IMR-90 (cell line): Measurements from ENCODE around the gene C19orf33. TPM values are rescaled to one million over a fixed set of nuclear protein-coding genes. Genes with fewer than 3 reads are reported as not detected.
A peak's percentile ranks its signal among the peaks of the same experiment; 100 is the strongest.

Source experiments
- ATAC-seq: fragments of 200-7000 bp; cut with Tn5 transposase; 2 replicates; pipeline ENCODE4 v1.9.1; 2020; ENCODE audit warnings: low read depth, mild to moderate bottlenecking, moderate library complexity
- BruUV-seq: library from RNA; stranded (reverse); fragments of 400-500 nt; replicated peaks from 2 replicates; lab custom pipeline; 2021; lab: Mats Ljungman, UMichigan
- CTCF ChIA-PET: fragments of 300-600 bp; formaldehyde crosslinking; extraction: SDS; loops from one replicate; lab custom pipeline; 2021; ENCODE audit warnings: antibody characterized with exemption; lab: Yijun Ruan, JAX
- POLR2A ChIA-PET: fragments of 300-600 bp; sonication (Branson Sonifier 250); formaldehyde crosslinking; loops from one replicate; lab custom pipeline; 2022; ENCODE audit warnings: antibody characterized with exemption; ENCODE audit not compliant: unreplicated experiment; lab: Charles Lee
- DNase-seq: peaks from one replicate; pipeline ENCODE4 v3.0.0; 2013
- H2AFZ ChIP-seq: replicated peaks from 2 replicates; pipeline ENCODE3; 2013; ENCODE audit warnings: low read length, mild to moderate bottlenecking; ENCODE audit not compliant: poor library complexity
- H2AK5ac ChIP-seq: 2 replicates; pipeline ENCODE4 v1.6.1; 2013; ENCODE audit warnings: low read depth, low read length, inconsistent platforms
- H2AK9ac ChIP-seq: replicated peaks from 2 replicates; pipeline ENCODE3; 2013; ENCODE audit warnings: mild to moderate bottlenecking, low read depth, low read length, moderate library complexity; ENCODE audit not compliant: poor library complexity
- H2BK120ac ChIP-seq: 2 replicates; pipeline ENCODE4 v1.6.1; 2013; ENCODE audit warnings: low read depth, low read length, inconsistent platforms
- H2BK15ac ChIP-seq: 3 replicates; pipeline ENCODE4 v1.6.1; 2013; ENCODE audit warnings: low read depth, low read length, inconsistent platforms
- H2BK20ac ChIP-seq: 2 replicates; pipeline ENCODE4 v1.6.1; 2013; ENCODE audit warnings: low read depth, mild to moderate bottlenecking, inconsistent platforms, low read length, moderate library complexity
- H2BK5ac ChIP-seq: 2 replicates; pipeline ENCODE4 v1.6.1; 2013; ENCODE audit warnings: mild to moderate bottlenecking, low read depth, low read length, inconsistent platforms; ENCODE audit not compliant: poor library complexity, severe bottlenecking
- H3K14ac ChIP-seq: replicated peaks from 2 replicates; pipeline ENCODE4 v1.6.1; 2013; ENCODE audit warnings: low read depth, low read length, inconsistent platforms
- H3K18ac ChIP-seq: 2 replicates; pipeline ENCODE4 v1.6.1; 2013; ENCODE audit warnings: low read depth, low read length, control low read depth
- H3K23ac ChIP-seq: 2 replicates; pipeline ENCODE4 v1.6.1; 2013; ENCODE audit warnings: low read depth, low read length, inconsistent platforms
- H3K27ac ChIP-seq: 2 replicates; pipeline ENCODE4 v1.5.1; 2013; ENCODE audit warnings: mild to moderate bottlenecking, control low read depth, low read length; ENCODE audit not compliant: insufficient read depth
- H3K27me3 ChIP-seq: 2 replicates; pipeline ENCODE4 v1.6.1; 2013; ENCODE audit warnings: low read length; ENCODE audit not compliant: control insufficient read depth, insufficient read depth
- H3K36me3 ChIP-seq: 2 replicates; pipeline ENCODE4 v1.6.1; 2013; ENCODE audit warnings: low read length, mixed read lengths; ENCODE audit not compliant: control insufficient read depth, insufficient read depth
- H3K4ac ChIP-seq: 2 replicates; pipeline ENCODE4 v1.6.1; 2013; ENCODE audit warnings: low read depth, low read length, inconsistent platforms
- H3K4me1 ChIP-seq: 2 replicates; pipeline ENCODE4 v1.6.1; 2013; ENCODE audit warnings: low read length, mixed read lengths; ENCODE audit not compliant: control insufficient read depth, insufficient read depth
- H3K4me2 ChIP-seq: 2 replicates; pipeline ENCODE4 v1.6.1; 2013; ENCODE audit warnings: low read depth, mild to moderate bottlenecking, control low read depth, low read length, moderate library complexity
- H3K4me3 ChIP-seq: 2 replicates; pipeline ENCODE4 v1.5.1; 2013; ENCODE audit warnings: low read depth, mild to moderate bottlenecking, control low read depth, low read length, moderate library complexity; ENCODE audit not compliant: insufficient read depth
- H3K56ac ChIP-seq: 2 replicates; pipeline ENCODE4 v1.6.1; 2013; ENCODE audit warnings: low read length, inconsistent platforms; ENCODE audit not compliant: insufficient read depth; ENCODE audit errors: extremely low read depth
- H3K79me1 ChIP-seq, 2 experiments: 2 replicates each; pipeline ENCODE4 v1.6.1; 2013; ENCODE audit warnings: low read length in 2 of 2, inconsistent platforms in 1 of 2, low read depth in 1 of 2
- H3K9ac ChIP-seq: 2 replicates; pipeline ENCODE4 v1.6.1; 2013; ENCODE audit warnings: low read depth, low read length, control low read depth
- H3K9me1 ChIP-seq: 2 replicates; pipeline ENCODE4 v1.6.1; 2013; ENCODE audit warnings: low read length, inconsistent platforms; ENCODE audit not compliant: insufficient read depth
- H3K9me3 ChIP-seq: 2 replicates; pipeline ENCODE4 v1.6.1; 2013; ENCODE audit warnings: low read length; ENCODE audit not compliant: control insufficient read depth, insufficient read depth
- H4K20me1 ChIP-seq: 2 replicates; pipeline ENCODE4 v1.6.1; 2013; ENCODE audit warnings: low read length, inconsistent platforms; ENCODE audit not compliant: insufficient read depth
- H4K5ac ChIP-seq: 2 replicates; pipeline ENCODE4 v1.6.1; 2013; ENCODE audit warnings: mild to moderate bottlenecking, low read depth, low read length, control low read depth
- H4K8ac ChIP-seq, 2 experiments: 2 replicates each; pipeline ENCODE4 v1.6.1; 2013; ENCODE audit warnings: low read depth in 2 of 2, low read length in 2 of 2, control low read depth in 1 of 2, inconsistent platforms in 1 of 2
- H4K91ac ChIP-seq: 2 replicates; pipeline ENCODE4 v1.6.1; 2013; ENCODE audit warnings: low read depth, low read length, inconsistent platforms; ENCODE audit not compliant: insufficient read depth
- BHLHE40 ChIP-seq: fragments of 150-350 bp; IDR thresholded peaks from 2 replicates; pipeline ENCODE4 v1.6.1; 2016; ENCODE audit warnings: mild to moderate bottlenecking, low read depth, low read length
- CEBPB ChIP-seq: IDR thresholded peaks from 2 replicates; pipeline ENCODE4 v1.6.1; 2012; ENCODE audit warnings: low read depth, low read length, improper control_type of control experiment
- CHD1 ChIP-seq: IDR thresholded peaks from 2 replicates; pipeline ENCODE4 v1.6.1; 2012; ENCODE audit warnings: low read depth, low read length, improper control_type of control experiment
- CTCF ChIP-seq: conservative IDR thresholded peaks from 2 replicates; pipeline ENCODE4 v1.5.1; 2012; ENCODE audit warnings: mild to moderate bottlenecking, low read depth, low read length, improper control_type of control experiment
- ELK1 ChIP-seq: fragments of 150-350 bp; IDR thresholded peaks from 2 replicates; pipeline ENCODE4 v1.6.1; 2016; ENCODE audit warnings: low read depth, mild to moderate bottlenecking, low read length, moderate library complexity, borderline replicate concordance
- FOS ChIP-seq: fragments of 150-350 bp; IDR thresholded peaks from 2 replicates; pipeline ENCODE4 v1.6.1; 2016; ENCODE audit warnings: low read depth, low read length
- MAFK ChIP-seq: IDR thresholded peaks from 2 replicates; pipeline ENCODE4 v1.6.1; 2012; ENCODE audit warnings: low read depth, low read length, improper control_type of control experiment
- MAZ ChIP-seq: IDR thresholded peaks from 2 replicates; pipeline ENCODE4 v1.6.1; 2012; ENCODE audit warnings: low read depth, mild to moderate bottlenecking, low read length, improper control_type of control experiment, moderate library complexity, borderline replicate concordance
- MXI1 ChIP-seq: IDR thresholded peaks from 2 replicates; pipeline ENCODE4 v1.6.1; 2012; ENCODE audit warnings: low read depth, mild to moderate bottlenecking, low read length, moderate library complexity, borderline replicate concordance
- NFE2L2 ChIP-seq: fragments of 150-350 bp; IDR thresholded peaks from 2 replicates; pipeline ENCODE4 v1.6.1; 2016; ENCODE audit warnings: low read depth, mild to moderate bottlenecking, low read length
- POLR2A ChIP-seq: IDR thresholded peaks from 2 replicates; pipeline ENCODE4 v1.6.1; 2012; ENCODE audit warnings: mild to moderate bottlenecking, low read depth, low read length
- RAD21 ChIP-seq: IDR thresholded peaks from 2 replicates; pipeline ENCODE4 v1.6.1; 2012; ENCODE audit warnings: low read length, improper control_type of control experiment
- RCOR1 ChIP-seq: IDR thresholded peaks from 2 replicates; pipeline ENCODE4 v1.6.1; 2012; ENCODE audit warnings: mild to moderate bottlenecking, low read length, improper control_type of control experiment; ENCODE audit not compliant: insufficient replicate concordance
- RFX5 ChIP-seq: IDR thresholded peaks from 2 replicates; pipeline ENCODE4 v1.8.0; 2012; ENCODE audit warnings: low read depth, mild to moderate bottlenecking, low read length, moderate library complexity
- SMC3 ChIP-seq: fragments of 150-350 bp; IDR thresholded peaks from 2 replicates; pipeline ENCODE4 v1.6.1; 2016; ENCODE audit warnings: low read depth, mild to moderate bottlenecking, antibody characterized with exemption, low read length, moderate library complexity
- USF2 ChIP-seq: fragments of 150-350 bp; IDR thresholded peaks from 2 replicates; pipeline ENCODE4 v1.6.1; 2017; ENCODE audit warnings: mild to moderate bottlenecking, antibody characterized with exemption, low read length, low read depth
- WGBS, 2 experiments: methylation state at CpG; one replicate each; pipeline versions ENCODE4 v1.1.5 to v1.1.7; 2013; ENCODE audit warnings: missing lambda C conversion rate in 2 of 2; ENCODE audit not compliant: insufficient read length in 1 of 2; ENCODE audit errors: extremely low coverage in 2 of 2; 5-methylcytosine and 5-hydroxymethylcytosine counted together
- dilution Hi-C: fragments of 300-500 bp; cut with HindIII; formaldehyde crosslinking; loops from one replicate; pipeline ENCODE4 v1.14.3; 2018; ENCODE audit warnings: low sequenced_read_pairs; ENCODE audit not compliant: unreplicated experiment
- in situ Hi-C: fragments of 300-500 bp; cut with MboI; formaldehyde crosslinking; loops from 3 replicates; pipeline ENCODE4 v1.14.3; 2019; ENCODE audit warnings: low sequenced_read_pairs, inconsistent platforms, mixed read lengths
- intact Hi-C: fragments of 100-400 bp; cut with micrococcal nuclease; formaldehyde crosslinking; loops from 2 replicates; pipeline ENCODE4 v1.10.0; 2022
- polyA plus RNA-seq, 3 experiments: library from polyadenylated mRNA; depleted of rRNA; stranded (reverse); fragments of >200 nt; gene quantifications; 2 replicates each; pipeline ENCODE4 v1.2.3, GENCODE V29; 2012; ENCODE audit warnings: low replicate concordance in 1 of 3
- total RNA-seq: library from RNA; depleted of rRNA; stranded (reverse); fragments of >200 nt; gene quantifications from 2 replicates; pipeline ENCODE4 v1.2.3, GENCODE V29; 2012

Gene C19orf33
- total and polyA plus RNA-seq, 2 of the 4 experiments (the other 2 are of a cell fraction), result 0.80 TPM; not detected in 1

GRCh38 chr19:38294090-38294489 lies 10.0 kb upstream of the C19orf33 start:
- no peaks in the 10 kb centered on the region for H3K9me3 ChIP-seq
- H3K27ac ChIP-seq, result no peak overlapping the region
- H3K56ac ChIP-seq, result no peak overlapping the region
- H2AFZ ChIP-seq, result no peak overlapping the region
- TF ChIP-seq ELK1, result no peak
- no peak for TF ChIP-seq MAZ
- TF ChIP-seq CTCF, result no peak
- TF ChIP-seq MAFK, result no peak
- TF ChIP-seq MXI1, result no peak
- TF ChIP-seq RFX5, result no peak
- TF ChIP-seq RAD21, result no peak
- no peak for TF ChIP-seq POLR2A
- TF ChIP-seq USF2, result no peak
- no peak for TF ChIP-seq BHLHE40
- TF ChIP-seq NFE2L2, result no peak
- TF ChIP-seq CEBPB, result no peak
- no peak for TF ChIP-seq FOS
- no peak for TF ChIP-seq CHD1
- no peak for TF ChIP-seq SMC3
- no peak for TF ChIP-seq RCOR1
- WGBS, 2 experiments, result 91% methylated on average over 4 of the region's 8 CpGs; no CpG with 5 or more reads in 1 of the 2 experiments
- H3K23ac ChIP-seq, result no peak overlapping the region
- H2AK9ac ChIP-seq, result no peak overlapping the region
- H3K4me1 ChIP-seq, result peaks cover 23% of the 10 kb centered on the region
- ATAC-seq (no peak), DNase-seq (no peak)
- POLR2A ChIA-PET, result no interaction called here
- no peak overlapping the region for H4K91ac ChIP-seq
- 0 out of 2 replicates have a peak overlapping the region, but pooled peaks have one; percentile 40 for H2AK5ac ChIP-seq
- H4K20me1 ChIP-seq, result 0 out of 2 replicates have a peak, but pooled peaks cover 5% of the 10 kb centered on the region
- no peak overlapping the region for H2BK120ac ChIP-seq
- H3K9me1 ChIP-seq, result peaks cover 16% of the 10 kb centered on the region
- H3K4me3 ChIP-seq, result no peak overlapping the region
- no peak overlapping the region for H4K8ac ChIP-seq
- no peaks in the 10 kb centered on the region for H3K27me3 ChIP-seq
- no peak overlapping the region for H3K14ac ChIP-seq
- dilution Hi-C loops (no loop called here), in situ Hi-C loops (no loop called here), intact Hi-C loops (no loop called here)
- no peak overlapping the region for H2BK20ac ChIP-seq
- no peak overlapping the region for H4K5ac ChIP-seq
- no peak overlapping the region for H3K9ac ChIP-seq
- H3K4ac ChIP-seq, result no peak overlapping the region; the same call in 1 of the 2 replicates
- H3K36me3 ChIP-seq, result no peaks in the 10 kb centered on the region
- H3K79me1 ChIP-seq, result no peaks in the 10 kb centered on the region
- no peak overlapping the region for H3K4me2 ChIP-seq
- no peak overlapping the region for H2BK15ac ChIP-seq
- no TSS peak for BruUV-seq
- H3K18ac ChIP-seq, result no peak overlapping the region
- H2BK5ac ChIP-seq, result no peak overlapping the region
- CTCF ChIA-PET, result no interaction called here
